ENCODE data around the gene TMEM260. TPM values are rescaled to one million over a fixed set of nuclear protein-coding genes. Genes with fewer than 3 reads are reported as not detected.
"Not testable (repeated sequence)": the region's sequence is repeated elsewhere in the genome, so short reads cannot be mapped to it uniquely, and the experiment has no call there.

The TMEM260 gene
- total RNA-seq, 1 experiment from 2014 or later = 20.0 TPM

- H3K27ac ChIP-seq (ENCODE audit: insufficient read length, low read depth, low read length) = no peak overlapping the region
- H2AK5ac ChIP-seq (ENCODE audit: insufficient read length, low read length) = no peak overlapping the region
- H3K79me2 ChIP-seq (ENCODE audit: insufficient read depth, low read length) = no peaks in the 10 kb centered on the region
- H3T11ph ChIP-seq (ENCODE audit: low read length) = no peak overlapping the region
- TF ChIP-seq, protein P1, sequence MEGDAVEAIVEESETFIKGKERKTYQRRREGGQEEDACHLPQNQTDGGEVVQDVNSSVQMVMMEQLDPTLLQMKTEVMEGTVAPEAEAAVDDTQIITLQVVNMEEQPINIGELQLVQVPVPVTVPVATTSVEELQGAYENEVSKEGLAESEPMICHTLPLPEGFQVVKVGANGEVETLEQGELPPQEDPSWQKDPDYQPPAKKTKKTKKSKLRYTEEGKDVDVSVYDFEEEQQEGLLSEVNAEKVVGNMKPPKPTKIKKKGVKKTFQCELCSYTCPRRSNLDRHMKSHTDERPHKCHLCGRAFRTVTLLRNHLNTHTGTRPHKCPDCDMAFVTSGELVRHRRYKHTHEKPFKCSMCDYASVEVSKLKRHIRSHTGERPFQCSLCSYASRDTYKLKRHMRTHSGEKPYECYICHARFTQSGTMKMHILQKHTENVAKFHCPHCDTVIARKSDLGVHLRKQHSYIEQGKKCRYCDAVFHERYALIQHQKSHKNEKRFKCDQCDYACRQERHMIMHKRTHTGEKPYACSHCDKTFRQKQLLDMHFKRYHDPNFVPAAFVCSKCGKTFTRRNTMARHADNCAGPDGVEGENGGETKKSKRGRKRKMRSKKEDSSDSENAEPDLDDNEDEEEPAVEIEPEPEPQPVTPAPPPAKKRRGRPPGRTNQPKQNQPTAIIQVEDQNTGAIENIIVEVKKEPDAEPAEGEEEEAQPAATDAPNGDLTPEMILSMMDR (conservative IDR thresholded peaks at IDR 0.05) = no peak
- H2BK15ac ChIP-seq (ENCODE audit: low read depth, low read length) = no peak overlapping the region
- Mint-ChIP-seq H3K36me3 (ENCODE audit: insufficient read depth in 1 of 3, low read depth in 3 of 3) (peaks cover 10 to 30% (median 22%) of the 10 kb centered on the region in 3 experiments), H3K4me3 (no peak overlapping the region), H3K9me3 (peaks cover 14 to 27% of the 10 kb centered on the region in 2 experiments), H3K4me1 (peaks cover 13 to 17% of the 10 kb centered on the region in 2 experiments), H3K27me3 (ENCODE audit: low read depth) (peaks cover 14% of the 10 kb centered on the region), H3K27ac (no peak overlapping the region)
- H3K56ac ChIP-seq (ENCODE audit: insufficient read length, low read depth, low read length) = no peak overlapping the region
- H3K4me2 ChIP-seq (ENCODE audit: insufficient read depth, insufficient read length, low read length) = no peak overlapping the region
- H2BK5ac ChIP-seq (ENCODE audit: insufficient read length, low read length) = no peak overlapping the region
- H4K8ac ChIP-seq (replicated peaks; ENCODE audit: insufficient read length, low read depth, low read length) = no peak overlapping the region
- no peak overlapping the region for H4K91ac ChIP-seq (ENCODE audit: insufficient read length, low read depth, low read length)
- H2BK120ac ChIP-seq (ENCODE audit: low read depth, low read length, poor library complexity, severe bottlenecking) = no peak overlapping the region
- H3K27me3 ChIP-seq (ENCODE audit: insufficient read depth, low read length) = no peaks in the 10 kb centered on the region
- H3K4ac ChIP-seq (ENCODE audit: low read depth, low read length) = no peak overlapping the region
- no peak for DNase-seq
- H4K5ac ChIP-seq (ENCODE audit: insufficient read length, low read depth, low read length) = no peak overlapping the region
- no peak overlapping the region for H3K23ac ChIP-seq (ENCODE audit: insufficient read length, low read depth, low read length)
- H3K4me1 ChIP-seq (ENCODE audit: insufficient read depth, low read length) = no peaks in the 10 kb centered on the region
- H3K9me3 ChIP-seq (ENCODE audit: control insufficient read depth, low read depth, low read length) = no peaks in the 10 kb centered on the region
- no peaks in the 10 kb centered on the region for H3K79me1 ChIP-seq (ENCODE audit: insufficient read depth, low read depth, low read length, poor library complexity, severe bottlenecking)
- no peak overlapping the region for H2BK12ac ChIP-seq (ENCODE audit: insufficient read length, low read depth, low read length)
- H2BK20ac ChIP-seq (ENCODE audit: low read depth, low read length, poor library complexity, severe bottlenecking) = no peak overlapping the region
- no peak overlapping the region for H3K9ac ChIP-seq (ENCODE audit: extremely low read depth, insufficient read length, low read length)
- no peaks in the 10 kb centered on the region for H4K20me1 ChIP-seq (ENCODE audit: control insufficient read depth, insufficient read depth, insufficient read length)
- no peak overlapping the region for H3K18ac ChIP-seq (ENCODE audit: insufficient read length, low read depth, low read length)
- H3K23me2 ChIP-seq (ENCODE audit: insufficient read length, low read depth, low read length, poor library complexity, severe bottlenecking) = no peaks in the 10 kb centered on the region
- WGBS (ENCODE audit: extremely low coverage, insufficient read length, low lambda C conversion rate) = no CpG with 5 or more reads among the region's 3 CpGs
- H2AFZ ChIP-seq (ENCODE audit: low read length) = no peak overlapping the region
- H3K14ac ChIP-seq (ENCODE audit: insufficient read depth, low read length) = no peak overlapping the region
Measured at GRCh38 chr14:56666716-56667115, 87.1 kb downstream of the TMEM260 start.

- not testable (repeated sequence) for H3K14ac ChIP-seq (ENCODE audit: insufficient read depth, low read length); H4K5ac ChIP-seq (ENCODE audit: insufficient read length, low read depth, low read length); H3K79me1 ChIP-seq (ENCODE audit: insufficient read depth, low read depth, low read length, poor library complexity, severe bottlenecking); H2AK5ac ChIP-seq (ENCODE audit: insufficient read length, low read length); H3K4ac ChIP-seq (ENCODE audit: low read depth, low read length); H2BK15ac ChIP-seq (ENCODE audit: low read depth, low read length); H3K9ac ChIP-seq (ENCODE audit: extremely low read depth, insufficient read length, low read length); H2BK5ac ChIP-seq (ENCODE audit: insufficient read length, low read length); H3K23ac ChIP-seq (ENCODE audit: insufficient read length, low read depth, low read length); H3T11ph ChIP-seq (ENCODE audit: low read length); H3K56ac ChIP-seq (ENCODE audit: insufficient read length, low read depth, low read length); H3K9me3 ChIP-seq (ENCODE audit: control insufficient read depth, low read depth, low read length); H2BK12ac ChIP-seq (ENCODE audit: insufficient read length, low read depth, low read length); H4K8ac ChIP-seq (replicated peaks; ENCODE audit: insufficient read length, low read depth, low read length); H3K23me2 ChIP-seq (ENCODE audit: insufficient read length, low read depth, low read length, poor library complexity, severe bottlenecking); H2BK120ac ChIP-seq (ENCODE audit: low read depth, low read length, poor library complexity, severe bottlenecking); H2BK20ac ChIP-seq (ENCODE audit: low read depth, low read length, poor library complexity, severe bottlenecking); H3K4me1 ChIP-seq (ENCODE audit: insufficient read depth, low read length); H3K79me2 ChIP-seq (ENCODE audit: insufficient read depth, low read length); H3K18ac ChIP-seq (ENCODE audit: insufficient read length, low read depth, low read length); H3K27me3 ChIP-seq (ENCODE audit: insufficient read depth, low read length); H4K20me1 ChIP-seq (ENCODE audit: control insufficient read depth, insufficient read depth, insufficient read length); H4K91ac ChIP-seq (ENCODE audit: insufficient read length, low read depth, low read length); H3K4me2 ChIP-seq (ENCODE audit: insufficient read depth, insufficient read length, low read length); H3K27ac ChIP-seq (ENCODE audit: insufficient read length, low read depth, low read length); H2AFZ ChIP-seq (ENCODE audit: low read length)
- Mint-ChIP-seq H3K9me3 (peaks cover 14 to 27% of the 10 kb centered on the region in 2 experiments), H3K27ac (peak overlapping the region in 1 of 3 experiments; percentile 22; a peak in 1 of 7 replicates), H3K36me3 (ENCODE audit: insufficient read depth in 1 of 3, low read depth in 3 of 3) (peaks cover 10 to 30% (median 22%) of the 10 kb centered on the region in 3 experiments), H3K4me3 (peak overlapping the region in 1 of 2 experiments; percentile 23; a peak in 1 of 5 replicates), H3K4me1 (peaks cover 12 to 16% of the 10 kb centered on the region in 2 experiments), H3K27me3 (ENCODE audit: low read depth) (peaks cover 13% of the 10 kb centered on the region)
- WGBS (ENCODE audit: extremely low coverage, insufficient read length, low lambda C conversion rate) = no CpG with 5 or more reads among the region's 11 CpGs
- peak; percentile 46 for DNase-seq
Measured at GRCh38 chr14:56667290-56667689, 87.7 kb downstream of the TMEM260 start.

All from H9 (cell line).